GM19397 (cell line): Measurements from ENCODE around the gene MAP4K2.
A peak's percentile ranks its signal among the peaks of the same experiment; 100 is the strongest.
"Not testable (repeated sequence)": the region's sequence is repeated elsewhere in the genome, so short reads cannot be mapped to it uniquely, and the experiment has no call there.

Source experiments
- ATAC-seq: cut with Tn5 transposase; IDR thresholded peaks from one replicate; pipeline ENCODE4 v1.9.1; 2021; ENCODE audit warnings: mild to moderate bottlenecking, moderate library complexity; ENCODE audit not compliant: unreplicated experiment

MAP4K2 gene

DNA sequence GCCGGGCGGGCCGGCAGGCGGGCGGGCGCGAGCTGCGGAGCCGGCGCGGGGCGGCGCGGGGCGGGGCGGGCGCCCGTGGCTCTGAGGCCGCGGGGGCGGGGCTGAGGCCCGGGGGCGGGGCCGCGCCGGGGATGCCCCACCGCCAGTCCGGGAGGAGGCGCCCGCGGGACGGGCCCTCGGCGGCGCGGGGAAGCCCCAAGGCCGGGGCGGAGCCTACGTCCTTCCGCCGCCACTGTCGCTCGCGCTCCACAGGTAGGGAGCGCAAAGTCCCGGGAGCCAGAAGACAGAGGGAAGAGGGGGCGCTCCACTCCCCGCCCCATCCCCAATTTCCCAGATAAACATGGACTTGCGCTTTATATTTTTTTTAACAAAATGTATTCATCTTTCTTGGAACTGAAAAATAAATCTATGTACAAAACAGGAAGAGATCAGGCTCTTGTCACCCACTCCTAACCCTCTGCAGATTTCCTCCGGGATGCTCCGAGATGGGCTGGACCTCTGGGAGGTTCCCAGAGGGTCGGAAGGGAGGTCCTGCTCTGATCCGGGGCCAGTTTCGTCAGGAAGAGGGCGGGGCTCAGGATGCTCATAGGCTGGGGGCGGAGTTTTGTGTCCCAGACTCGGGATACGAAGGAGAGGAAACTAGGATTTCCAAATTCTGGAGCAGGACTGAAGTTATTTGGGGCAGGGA, at the start of gene MAP4K2:
Gene MAP4K2 (minus strand): TSS at position 57 of the 688 bp plus-strand sequence. CDS start 65 bp downstream, outside the sequence.
- ATAC-seq, result peak; percentile 54

DNA sequence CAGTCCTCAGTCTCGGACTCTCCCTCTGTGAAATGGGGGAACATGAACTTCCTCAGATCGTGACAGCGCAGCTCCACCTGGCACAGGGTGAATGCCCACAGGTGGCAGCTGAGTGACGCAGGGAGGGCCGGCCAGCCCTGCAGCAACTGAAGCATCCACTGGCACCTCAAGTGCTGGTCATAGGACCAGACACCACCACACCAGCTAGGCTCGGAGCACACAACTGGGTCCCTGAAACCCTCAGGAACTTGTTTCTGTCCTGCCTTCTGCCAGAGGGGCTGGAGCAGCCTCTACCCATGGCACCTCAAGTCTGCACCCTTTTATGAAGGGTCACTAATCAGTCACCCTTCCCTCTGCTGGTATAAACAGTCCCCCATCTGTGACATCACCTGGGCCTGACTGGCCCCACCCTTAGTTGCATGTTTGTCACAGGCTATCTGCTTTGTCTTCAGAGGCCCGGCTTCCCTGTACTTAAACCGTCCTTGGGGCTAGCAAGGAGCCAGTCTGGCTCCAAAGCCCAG, 48.9 kb upstream of the MAP4K2 start:
- ATAC-seq, result no peak

DNA sequence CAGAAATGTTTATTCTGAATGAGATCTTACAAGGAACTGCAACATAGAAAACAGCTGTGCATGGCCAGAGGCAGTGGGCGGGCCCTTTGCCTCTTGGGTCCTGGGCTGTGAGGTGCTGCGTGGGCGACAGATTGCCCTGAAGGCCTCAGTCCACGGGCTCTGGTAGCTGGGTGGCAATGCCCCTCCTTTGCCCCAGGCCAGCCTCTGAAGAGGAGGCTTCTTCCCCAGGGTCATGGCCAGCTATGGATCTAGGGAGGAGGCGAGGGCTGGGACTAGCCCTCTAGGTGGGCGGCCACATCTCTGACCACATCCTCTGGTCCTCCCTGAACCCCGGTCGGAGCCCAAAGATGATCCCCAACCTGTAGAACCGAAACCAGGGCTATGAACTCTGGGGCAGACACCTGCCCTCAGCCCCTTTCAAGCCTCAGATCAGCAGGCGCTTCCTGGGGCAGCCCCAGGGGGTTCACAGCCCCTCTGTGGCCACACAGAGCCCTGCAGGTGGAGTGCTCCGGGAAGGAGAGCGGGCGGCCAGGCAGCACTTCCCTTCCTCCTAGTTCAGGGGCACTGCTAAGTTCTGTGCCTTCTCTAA, 48.1 kb upstream of the MAP4K2 start:
- ATAC-seq, result peak; percentile 66

DNA sequence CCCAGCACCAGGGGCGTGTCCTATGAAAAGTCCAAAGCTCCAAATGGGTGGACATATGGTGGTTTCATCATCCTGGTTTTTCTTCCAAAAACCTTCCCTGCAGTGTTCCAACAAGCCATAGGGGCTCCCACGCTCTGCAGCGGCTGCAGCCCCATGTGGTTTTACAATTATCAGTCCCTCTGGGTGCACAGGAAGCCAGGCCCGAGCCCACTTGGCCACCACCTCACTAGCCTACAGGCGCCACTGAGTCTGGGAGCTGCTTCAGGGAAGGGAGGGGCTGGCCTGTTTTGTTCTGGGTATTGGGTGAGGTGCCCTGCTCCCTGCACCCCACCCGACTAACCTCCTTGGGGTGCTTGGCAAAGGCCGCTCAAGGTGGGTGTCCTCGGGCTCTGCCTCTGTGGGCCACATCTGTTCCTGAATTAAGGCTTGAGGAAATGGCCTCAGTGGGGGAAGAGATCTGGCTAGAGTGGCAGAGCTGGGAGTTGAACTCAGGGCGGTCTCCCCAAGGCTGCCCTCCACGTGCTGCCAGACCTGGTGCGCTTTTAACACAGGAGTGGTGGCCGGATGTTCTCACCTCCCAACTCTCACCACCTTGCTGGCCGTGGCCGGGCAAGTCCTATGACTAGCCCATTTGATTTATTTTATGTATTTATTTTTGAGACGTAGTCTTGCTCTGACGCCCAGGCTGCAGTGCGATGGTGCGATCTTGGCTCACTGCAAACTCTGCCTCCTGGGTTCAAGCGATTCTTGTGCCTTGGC, 46.8 kb upstream of the MAP4K2 start:
- ATAC-seq, result no peak

DNA sequence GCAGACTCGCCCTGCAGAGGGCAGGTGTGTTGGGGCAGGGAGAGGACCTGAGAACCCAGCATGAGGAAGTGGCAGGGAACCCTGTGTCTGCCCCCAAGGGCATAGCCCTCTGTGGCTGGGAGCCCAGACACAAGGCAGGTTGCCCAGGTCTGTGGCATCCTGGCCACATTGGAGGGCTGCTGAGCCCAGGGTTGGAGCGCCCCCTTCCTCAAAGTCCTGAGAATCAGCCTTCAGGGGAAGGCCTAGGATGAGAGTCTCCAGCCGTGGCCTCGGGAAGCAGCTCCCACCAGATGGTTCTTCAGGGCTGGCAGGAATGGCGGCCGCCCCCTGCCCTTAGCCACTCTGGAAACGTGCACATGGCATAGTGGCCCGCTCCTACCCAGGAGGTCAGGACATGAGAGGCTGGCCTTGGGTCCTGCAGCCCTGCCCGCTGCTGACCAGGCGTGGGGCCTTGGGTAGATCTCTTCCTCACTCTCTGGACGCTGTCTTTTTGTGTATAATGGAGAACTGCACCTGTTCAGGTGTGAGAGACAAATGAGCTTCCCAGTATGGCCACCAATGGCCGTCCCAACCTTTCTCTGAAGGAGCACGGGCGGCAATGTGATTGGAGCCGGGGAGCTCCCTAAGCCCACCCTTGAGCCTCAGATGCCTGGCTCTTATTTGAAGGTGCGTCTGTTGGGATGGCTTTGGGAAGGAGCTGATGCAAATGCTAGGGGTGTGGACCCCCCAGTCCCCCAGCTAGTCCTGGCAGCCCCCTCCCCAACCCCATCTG, 46.0 kb upstream of the MAP4K2 start:
- no peak for ATAC-seq

DNA sequence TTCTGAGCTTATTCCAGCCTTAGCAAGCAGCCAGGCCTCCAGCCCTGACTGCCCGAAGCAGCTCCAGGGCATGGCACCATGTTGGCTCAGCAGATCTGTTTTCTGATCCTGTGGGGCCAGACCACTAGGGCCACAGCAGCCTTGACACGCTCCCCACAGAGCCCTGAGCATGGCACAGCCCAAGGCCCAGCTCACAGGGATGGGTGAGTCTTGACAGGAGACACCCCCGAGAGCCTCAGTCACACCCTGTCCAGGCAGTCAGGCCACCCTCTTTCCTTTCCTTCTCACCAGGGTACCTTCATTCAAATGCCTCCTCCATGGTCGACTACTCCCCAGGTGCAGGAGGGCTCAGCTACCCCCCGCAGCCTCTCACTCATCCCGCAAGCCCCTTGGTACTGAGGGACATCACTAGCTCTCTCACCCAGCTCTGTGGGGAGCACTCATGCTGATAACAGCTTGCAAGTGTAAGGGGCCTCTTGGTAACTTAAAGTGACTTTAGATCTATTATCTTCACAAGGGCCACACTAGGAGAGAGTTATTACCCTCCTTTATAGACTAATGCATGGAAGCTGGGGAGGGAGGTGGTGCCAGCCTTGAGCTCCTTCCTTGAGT, 45.3 kb upstream of the MAP4K2 start:
- ATAC-seq, result no peak

DNA sequence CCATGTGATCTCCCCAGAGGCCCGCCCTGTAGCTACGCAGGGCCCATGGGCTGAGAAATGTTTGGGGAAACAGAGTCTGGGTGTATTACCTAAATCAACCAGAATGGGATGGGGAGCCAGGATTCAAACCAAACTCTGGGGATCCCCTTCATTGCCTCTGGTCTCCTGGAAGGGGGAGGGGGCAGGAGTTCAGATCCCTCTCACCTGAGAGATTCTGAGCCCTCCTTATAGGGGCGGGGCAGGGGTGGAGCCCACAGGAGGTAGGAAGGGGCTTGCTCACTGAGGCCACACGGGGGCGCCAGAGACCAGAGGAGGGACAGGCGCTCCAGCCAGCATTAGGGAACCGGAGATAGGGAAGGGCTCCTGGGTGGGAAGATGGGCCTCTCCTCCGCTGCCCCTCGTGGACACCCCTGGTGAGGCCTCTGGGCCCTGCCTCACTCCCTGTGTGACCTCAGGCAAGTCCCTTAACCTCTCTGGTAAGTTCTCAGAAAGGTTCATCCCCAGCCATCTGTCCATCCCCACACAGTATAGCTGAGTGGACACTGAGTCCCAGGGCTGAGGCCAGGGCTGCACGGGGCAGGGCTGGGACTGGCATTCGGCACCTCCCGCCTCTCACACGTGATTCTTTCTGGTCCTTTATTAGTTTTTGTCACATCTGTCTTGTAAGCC, 44.1 kb upstream of the MAP4K2 start:
- no peak for ATAC-seq

DNA sequence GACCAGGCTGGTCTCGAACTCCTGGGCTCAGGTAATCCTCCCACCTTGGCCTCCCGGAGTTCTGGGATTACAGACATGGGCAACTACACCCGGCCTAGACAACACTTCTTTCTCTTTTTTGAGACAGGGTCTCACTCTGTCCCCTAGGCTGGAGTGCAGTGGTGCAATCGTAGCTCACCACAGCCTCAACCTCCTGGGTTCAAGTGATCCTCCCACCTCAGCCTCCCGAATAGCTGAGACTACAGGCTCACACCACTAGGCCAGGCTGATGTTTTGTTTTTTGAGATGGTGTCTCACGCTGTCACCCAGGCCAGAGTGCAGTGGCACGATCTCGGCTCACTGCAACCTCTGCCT, 42.7 kb upstream of the MAP4K2 start:
- not testable (repeated sequence) for ATAC-seq

DNA sequence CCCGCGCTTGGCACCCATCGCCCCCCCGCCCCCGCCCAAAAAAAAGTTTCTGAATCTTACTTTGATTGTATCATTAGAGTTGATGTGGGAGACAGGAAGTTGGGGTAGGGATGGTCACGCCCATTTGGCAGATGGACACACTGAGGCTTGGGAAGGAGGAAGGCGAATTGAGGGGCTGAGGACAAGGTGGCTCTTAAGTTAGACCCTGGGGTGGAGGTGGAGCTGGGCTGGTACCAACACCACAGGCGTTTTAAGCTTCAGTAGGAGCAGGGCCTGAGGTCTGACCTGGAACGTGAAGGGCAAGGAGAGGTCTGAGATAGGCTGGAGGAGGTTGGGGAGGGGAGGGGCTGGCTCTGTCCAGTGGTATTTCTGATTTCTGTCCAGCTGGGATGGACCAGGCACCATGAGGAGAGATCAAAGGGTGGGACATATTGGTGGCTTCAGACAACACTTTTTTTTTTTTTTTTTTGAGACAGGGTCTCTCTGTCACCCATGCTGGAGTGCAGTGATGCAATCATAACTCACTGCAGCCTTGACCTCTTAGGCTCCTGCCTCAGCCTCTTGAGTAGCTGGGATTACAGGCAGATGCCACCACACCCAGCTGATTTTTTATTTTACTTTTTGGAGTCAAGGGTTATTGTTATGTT, 42.2 kb upstream of the MAP4K2 start:
- ATAC-seq, result no peak

DNA sequence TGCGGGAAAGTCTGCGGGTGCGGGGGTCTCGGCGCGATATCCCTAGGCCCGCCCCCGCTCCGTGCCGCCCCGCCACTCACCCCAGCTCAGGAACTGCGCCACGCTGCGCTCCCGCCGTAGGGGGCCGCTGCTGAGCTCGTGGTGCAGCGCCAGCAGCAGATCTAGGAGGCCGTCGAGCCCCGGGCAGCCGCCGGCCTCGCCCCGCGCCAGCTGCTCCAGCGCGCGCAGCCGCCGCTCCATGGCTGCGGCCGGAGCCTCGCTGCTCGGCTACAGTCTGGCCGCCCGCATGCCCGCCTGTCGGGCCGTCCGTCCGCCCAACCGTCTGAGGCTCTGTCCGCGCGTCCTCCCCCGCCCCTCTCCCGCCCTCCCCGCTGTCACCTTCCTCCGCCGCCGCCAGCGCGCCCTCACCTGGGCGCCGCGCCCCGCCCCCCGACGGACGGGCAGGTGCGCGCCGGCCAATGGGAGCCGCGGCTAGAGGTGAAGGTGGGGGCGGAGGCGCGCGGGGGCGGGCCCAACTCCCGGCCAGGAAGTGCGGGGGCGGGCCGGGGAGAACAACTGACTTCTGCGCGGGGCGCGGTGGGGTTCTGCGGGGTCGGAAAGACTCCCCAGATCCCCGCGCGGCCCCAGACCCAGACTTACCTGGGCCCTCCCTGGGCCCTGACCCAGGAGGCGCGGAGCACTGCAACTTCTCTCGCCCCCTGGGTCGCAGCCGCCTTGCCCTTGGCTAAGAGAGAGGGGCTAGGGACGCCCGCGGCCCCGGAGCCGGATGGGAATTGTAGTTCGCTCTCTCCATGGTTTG, 41.5 kb upstream of the MAP4K2 start, which contains the start of gene CDC42BPG:
Gene CDC42BPG (minus strand): TSS at position 324 of the 799 bp plus-strand sequence. CDS start 84 bp downstream, at position 240.
- no peak for ATAC-seq

DNA sequence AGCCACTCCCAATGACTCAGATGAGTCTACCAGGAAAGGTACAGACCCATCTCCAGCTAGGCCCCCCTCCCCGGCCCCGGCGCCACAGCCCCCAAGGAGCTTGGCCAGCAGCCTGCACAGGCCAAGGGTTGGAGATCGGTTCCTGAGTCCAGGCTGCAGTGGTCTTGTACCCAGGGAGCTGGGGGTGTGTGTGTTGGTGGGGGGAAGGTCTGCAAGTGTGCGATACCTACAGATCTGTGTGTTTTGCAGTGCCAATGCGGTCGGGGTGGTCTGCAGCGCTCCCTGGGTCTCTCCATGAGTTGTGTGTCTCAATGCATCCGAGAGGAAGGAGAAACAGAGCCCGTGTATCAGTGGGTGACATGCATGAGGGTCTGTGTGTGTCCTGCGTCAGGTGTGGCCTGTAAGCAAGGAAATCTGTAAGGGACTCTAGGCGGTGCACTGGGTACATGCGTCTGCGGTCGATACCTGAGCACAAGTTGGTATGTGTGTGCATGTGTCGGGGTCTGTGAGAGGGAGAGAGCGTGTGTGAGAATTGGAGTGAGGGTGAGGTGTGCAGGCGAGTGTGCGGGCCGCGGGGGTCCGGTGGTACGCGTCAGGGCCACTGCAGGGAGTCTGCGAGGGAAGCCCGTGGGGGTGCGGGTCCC, 40.8 kb upstream of the MAP4K2 start:
- no peak for ATAC-seq

DNA sequence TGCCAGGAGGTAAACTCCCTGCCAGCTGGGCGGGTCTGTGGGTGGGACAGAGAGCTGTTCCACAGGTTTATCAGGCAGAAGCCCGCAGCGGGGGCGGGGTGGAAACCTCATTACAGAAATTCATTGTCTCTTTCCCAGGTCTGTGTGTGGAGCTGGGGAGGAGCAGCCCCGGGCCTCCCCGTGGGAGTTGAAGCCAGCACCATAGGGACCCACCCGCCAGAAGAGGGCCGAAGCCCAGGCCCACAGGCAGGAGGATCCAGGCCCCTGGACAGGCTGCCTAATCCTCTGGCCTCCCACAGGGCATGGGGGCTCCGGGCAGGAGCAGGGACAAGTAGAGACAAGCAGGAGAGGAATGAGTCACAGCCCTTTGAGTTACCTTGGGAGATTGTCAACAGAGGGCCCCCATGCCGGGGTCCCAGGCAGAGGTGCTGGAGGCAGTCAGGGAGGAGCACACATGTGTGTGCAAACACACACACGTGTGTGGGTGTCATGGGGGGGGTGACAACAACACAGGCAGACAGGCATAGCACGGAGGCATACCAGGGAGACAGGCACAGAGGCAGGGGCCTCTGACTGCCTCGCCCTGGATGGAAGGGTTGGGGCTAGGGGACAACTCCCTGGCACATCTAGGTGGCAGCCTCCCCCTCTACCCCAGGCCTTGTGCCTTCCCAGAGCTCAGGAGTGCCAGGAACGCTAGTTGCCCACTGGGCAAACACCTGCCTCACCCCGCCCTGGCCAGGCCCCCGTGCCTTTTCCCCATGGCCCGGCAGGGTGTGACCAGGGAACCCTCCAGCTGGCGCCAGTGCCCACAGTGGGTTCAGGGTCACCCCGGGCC, 40.1 kb upstream of the MAP4K2 start:
- no peak for ATAC-seq

DNA sequence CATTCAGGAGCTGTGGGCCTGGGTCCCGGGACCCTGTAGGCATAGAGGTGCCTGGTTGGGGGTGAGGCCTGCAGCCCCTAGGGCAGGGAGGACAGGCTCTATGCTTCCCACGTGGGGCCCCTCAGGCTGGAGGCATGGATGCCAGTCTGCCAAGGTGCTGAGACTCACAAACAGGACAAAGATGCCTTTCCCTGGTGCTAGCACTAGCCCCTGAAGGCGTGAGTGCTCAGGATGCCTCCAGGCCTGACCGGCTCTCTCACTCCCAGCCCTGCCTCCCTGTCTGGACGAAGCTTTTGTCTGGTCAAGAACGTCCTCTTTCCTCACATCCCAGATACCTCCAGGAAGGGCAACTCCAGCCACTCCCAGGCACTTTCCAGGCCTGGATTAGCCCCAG, 39.3 kb upstream of the MAP4K2 start:
- no peak for ATAC-seq

DNA sequence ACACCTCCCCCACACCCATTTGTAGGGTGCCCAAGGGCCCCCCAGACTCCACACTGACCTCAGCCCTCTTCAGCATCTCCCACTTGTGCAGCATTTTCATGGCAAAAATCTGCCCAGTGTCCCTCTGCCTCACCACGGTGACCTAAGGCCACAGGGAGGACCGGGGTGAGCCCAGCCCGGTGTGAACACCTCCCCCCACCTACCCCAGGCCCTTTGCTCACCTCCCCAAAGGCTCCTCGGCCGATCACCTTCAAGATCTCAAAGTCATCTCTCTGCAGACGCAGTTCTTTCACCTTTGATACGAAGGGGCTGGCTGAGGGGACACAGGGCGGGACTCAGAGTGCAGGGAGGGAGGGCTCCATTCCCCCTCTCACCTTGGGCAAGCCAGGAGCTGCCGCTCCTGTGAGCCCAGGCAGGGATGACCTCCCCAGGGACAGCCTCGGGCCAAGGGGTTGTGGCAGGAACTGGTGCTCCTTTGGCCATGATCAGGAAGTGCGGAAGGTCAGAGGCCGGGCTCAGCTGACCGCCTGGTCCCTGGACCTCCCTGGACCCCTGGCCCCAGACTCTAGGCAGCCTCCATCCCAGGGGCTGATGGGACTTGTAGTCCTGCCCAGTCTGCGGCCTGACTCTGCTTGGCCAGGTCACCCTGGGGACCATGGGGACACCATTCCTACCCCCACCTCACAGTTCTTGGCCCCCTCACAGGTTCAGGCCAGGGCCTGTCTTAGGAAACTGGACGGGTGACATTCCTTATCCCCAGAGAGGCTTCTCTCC, 38.8 kb upstream of the MAP4K2 start:
- ATAC-seq, result no peak

DNA sequence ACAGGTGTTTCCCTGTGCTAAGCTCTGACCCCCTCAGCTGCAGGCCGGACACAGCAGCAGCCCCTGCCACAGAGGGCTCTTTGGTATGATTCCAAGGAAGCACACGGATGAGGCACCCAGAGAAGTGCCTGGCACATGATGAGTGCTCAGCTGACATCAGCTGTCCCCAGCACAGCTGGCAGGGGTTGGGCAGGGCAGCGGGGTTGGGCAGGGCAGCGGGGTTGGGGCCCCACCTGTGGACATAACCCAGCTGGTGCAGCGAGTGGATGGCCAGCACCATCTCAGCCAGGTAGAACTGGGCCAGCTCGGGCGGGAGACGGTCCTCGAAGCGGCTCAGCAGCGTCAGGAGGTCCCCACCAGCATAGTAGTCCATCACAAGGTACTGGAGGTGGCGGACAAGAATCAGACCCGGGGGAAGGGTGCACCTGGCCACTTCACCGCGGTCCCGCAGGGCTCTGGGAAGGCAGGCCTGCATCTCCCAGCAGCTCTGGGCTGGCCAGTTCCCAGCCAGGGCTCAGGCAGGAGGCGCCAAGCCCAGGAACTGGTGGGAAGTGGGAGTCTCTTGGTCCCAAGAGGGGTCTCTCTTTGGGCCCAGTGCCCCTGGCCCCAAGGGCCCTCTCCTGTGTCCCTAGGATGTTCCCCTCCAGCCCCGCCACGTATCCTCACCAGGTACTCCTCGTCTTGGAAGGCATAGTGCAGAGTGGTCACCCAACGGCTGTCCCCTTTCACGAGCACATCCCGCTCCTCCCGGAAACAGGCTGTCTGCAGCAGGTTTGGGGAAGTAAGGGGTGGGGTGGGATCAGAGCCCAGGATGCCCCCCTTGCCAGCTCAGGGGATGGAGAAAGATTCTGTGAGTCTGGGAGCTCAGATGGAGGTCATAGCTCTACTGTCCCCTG, 37.1 kb upstream of the MAP4K2 start:
- no peak for ATAC-seq

DNA sequence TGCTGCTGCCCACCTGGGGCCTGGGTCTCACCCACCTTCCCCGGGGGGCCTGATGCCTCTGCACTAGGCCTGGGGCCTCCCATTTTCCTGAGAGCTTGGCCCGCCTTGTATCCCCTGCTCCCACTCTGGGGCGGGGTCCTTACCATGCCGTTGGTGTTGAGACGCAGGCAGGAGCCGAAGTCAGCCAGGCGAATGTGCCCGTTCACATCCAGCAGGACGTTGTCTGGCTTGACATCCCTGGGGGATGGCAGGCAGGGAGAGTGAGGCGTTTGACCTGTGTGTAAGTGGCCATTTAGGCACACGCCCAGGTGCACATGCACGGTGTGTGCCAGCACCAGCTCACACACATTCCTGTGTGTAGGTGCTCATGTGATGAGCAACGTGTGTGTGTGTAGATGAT, 36.3 kb upstream of the MAP4K2 start:
- no peak for ATAC-seq
